ENCODE measurements around the gene CRHR1. TPM values are rescaled to one million over a fixed set of nuclear protein-coding genes. Genes with fewer than 3 reads are reported as not detected.

Gene CRHR1
- total and polyA plus RNA-seq, 2 of the 4 experiments (the other 2 are of a cell fraction): not detected

- TF ChIP-seq FOS (IDR thresholded peaks at IDR 0.05; ENCODE audit: low read depth, low read length) (no peak), MAZ (IDR thresholded peaks at IDR 0.05; ENCODE audit: borderline replicate concordance, low read depth, low read length) (no peak), MXI1 (IDR thresholded peaks at IDR 0.05; ENCODE audit: borderline replicate concordance, low read depth, low read length) (no peak), RFX5 (IDR thresholded peaks at IDR 0.05; ENCODE audit: low read depth, low read length) (no peak), RAD21 (IDR thresholded peaks at IDR 0.05; ENCODE audit: low read length) (no peak), MAFK (IDR thresholded peaks at IDR 0.05; ENCODE audit: low read depth, low read length) (no peak), CEBPB (IDR thresholded peaks at IDR 0.05; ENCODE audit: low read depth, low read length) (no peak), CTCF (conservative IDR thresholded peaks at IDR 0.05; ENCODE audit: low read depth, low read length) (no peak), SMC3 (IDR thresholded peaks at IDR 0.05; ENCODE audit: low read depth, low read length) (no peak), ELK1 (IDR thresholded peaks at IDR 0.05; ENCODE audit: borderline replicate concordance, low read depth, low read length) (no peak)
- WGBS, 2 experiments (ENCODE audit: extremely low coverage in 2 of 2, insufficient read length in 1 of 2): 51% methylated on average over 6 of the region's 15 CpGs; no CpG with 5 or more reads in 1 of the 2 experiments
- H2BK15ac ChIP-seq (ENCODE audit: low read depth, low read length): no peak overlapping the region
- no peak overlapping the region for H2BK120ac ChIP-seq (ENCODE audit: low read depth, low read length)
- no peak overlapping the region for H4K5ac ChIP-seq (ENCODE audit: low read depth, low read length)
- no peak overlapping the region for H3K9ac ChIP-seq (ENCODE audit: low read depth, low read length)
- intact Hi-C loops (cut with micrococcal nuclease): no loop called here
- H3K18ac ChIP-seq (ENCODE audit: low read depth, low read length): no peak overlapping the region
- CTCF ChIA-PET: no interaction called here
- POLR2A ChIA-PET (ENCODE audit: unreplicated experiment): no interaction called here
- no peaks in the 10 kb centered on the region for H3K9me1 ChIP-seq (ENCODE audit: insufficient read depth, low read length)
- no peak overlapping the region for H3K14ac ChIP-seq (replicated peaks; ENCODE audit: low read depth, low read length)
- no peaks in the 10 kb centered on the region for H3K4me1 ChIP-seq (ENCODE audit: control insufficient read depth, insufficient read depth, low read length)
- H2AFZ ChIP-seq (replicated peaks; ENCODE audit: low read length, poor library complexity): no peak overlapping the region
- DNase-seq (no peak), ATAC-seq (ENCODE audit: low read depth) (no peak)
- H3K79me1 ChIP-seq (ENCODE audit: low read depth in 1 of 2, low read length in 2 of 2): no peaks in the 10 kb centered on the region
- H2BK20ac ChIP-seq (ENCODE audit: low read depth, low read length): no peak overlapping the region
- no peak overlapping the region for H2AK5ac ChIP-seq (ENCODE audit: low read depth, low read length)
- H3K9me3 ChIP-seq (ENCODE audit: control insufficient read depth, insufficient read depth, low read length): no peaks in the 10 kb centered on the region
- no peak overlapping the region for H2BK5ac ChIP-seq (ENCODE audit: low read depth, low read length, poor library complexity, severe bottlenecking)
- no peak overlapping the region for H3K23ac ChIP-seq (ENCODE audit: low read depth, low read length)
- no peak overlapping the region for H3K4me2 ChIP-seq (ENCODE audit: low read depth, low read length)
- no peak overlapping the region for H3K27ac ChIP-seq (ENCODE audit: insufficient read depth, low read length)
- H4K8ac ChIP-seq (ENCODE audit: low read depth in 2 of 2, low read length in 2 of 2): no peak overlapping the region
- H3K27me3 ChIP-seq (ENCODE audit: control insufficient read depth, insufficient read depth, low read length): peaks cover 30% of the 10 kb centered on the region
- H3K56ac ChIP-seq (ENCODE audit: extremely low read depth, insufficient read depth, low read length): no peak overlapping the region
- dilution Hi-C loops (cut with HindIII; ENCODE audit: low sequenced_read_pairs, unreplicated experiment): no loop called here
- H3K4me3 ChIP-seq (ENCODE audit: insufficient read depth, low read depth, low read length): no peak overlapping the region
- H3K36me3 ChIP-seq (ENCODE audit: control insufficient read depth, insufficient read depth, low read length): no peaks in the 10 kb centered on the region
- in situ Hi-C loops (cut with MboI; ENCODE audit: low sequenced_read_pairs): loop anchor here (25.0 kb wide), 1 partner anchor 416 kb away; no protein-coding TSS in a partner anchor
- H4K20me1 ChIP-seq (ENCODE audit: insufficient read depth, low read length): no peaks in the 10 kb centered on the region
- BruUV-seq (replicated peaks): no TSS peak
- H2AK9ac ChIP-seq (replicated peaks; ENCODE audit: low read depth, low read length, poor library complexity): no peak overlapping the region
- no peak overlapping the region for H3K4ac ChIP-seq (ENCODE audit: low read depth, low read length)
- no peak overlapping the region for H4K91ac ChIP-seq (ENCODE audit: insufficient read depth, low read depth, low read length)
Observed at GRCh38 chr17:45828582-45829133, 44.5 kb downstream of the CRHR1 start.
